A549 (cell line): ENCODE results near the gene NCR2.

Experiments
- CTCF ChIP-seq: fragments of >200 bp; sonication (Bioruptor Twin); formaldehyde crosslinking; IDR thresholded peaks from 3 replicates; pipeline ENCODE4 v1.5.1; 2016
- EHMT2 ChIP-seq: fragments of 200-600 bp; sonication (generic); IDR thresholded peaks from 2 replicates; pipeline ENCODE4 v1.6.1; 2016; ENCODE audit warnings: antibody characterized with exemption, low read depth, mild to moderate bottlenecking, moderate library complexity
- MYC ChIP-seq: IDR thresholded peaks from 2 replicates; pipeline ENCODE4 v1.6.1; 2012; ENCODE audit warnings: mild to moderate bottlenecking, inconsistent platforms, low read length, improper control_type of control experiment, borderline replicate concordance
- POLR2A ChIP-seq: IDR thresholded peaks from 2 replicates; pipeline ENCODE4 v1.6.1; 2012; ENCODE audit warnings: mild to moderate bottlenecking, low read length
- TF ChIP-seq, protein P1 (sequence below): fragments of 450-650 bp; IDR thresholded peaks from 2 replicates; pipeline ENCODE4 v1.6.1; 2014; ENCODE audit warnings: antibody characterized with exemption
- TF ChIP-seq, protein P2 (sequence below): fragments of 150-350 bp; IDR thresholded peaks from 2 replicates; pipeline ENCODE4 v1.6.1; 2014; ENCODE audit warnings: low read depth, mild to moderate bottlenecking, low read length

GRCh38 chr6:41334482-41335040 lies 847 bp upstream of the NCR2 start:
- TF ChIP-seq CTCF: no peak
- TF ChIP-seq POLR2A: no peak
- TF ChIP-seq, protein P1, sequence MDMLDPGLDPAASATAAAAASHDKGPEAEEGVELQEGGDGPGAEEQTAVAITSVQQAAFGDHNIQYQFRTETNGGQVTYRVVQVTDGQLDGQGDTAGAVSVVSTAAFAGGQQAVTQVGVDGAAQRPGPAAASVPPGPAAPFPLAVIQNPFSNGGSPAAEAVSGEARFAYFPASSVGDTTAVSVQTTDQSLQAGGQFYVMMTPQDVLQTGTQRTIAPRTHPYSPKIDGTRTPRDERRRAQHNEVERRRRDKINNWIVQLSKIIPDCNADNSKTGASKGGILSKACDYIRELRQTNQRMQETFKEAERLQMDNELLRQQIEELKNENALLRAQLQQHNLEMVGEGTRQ: no peak
- no peak for TF ChIP-seq EHMT2
- no peak for TF ChIP-seq MYC
- TF ChIP-seq, protein P2, sequence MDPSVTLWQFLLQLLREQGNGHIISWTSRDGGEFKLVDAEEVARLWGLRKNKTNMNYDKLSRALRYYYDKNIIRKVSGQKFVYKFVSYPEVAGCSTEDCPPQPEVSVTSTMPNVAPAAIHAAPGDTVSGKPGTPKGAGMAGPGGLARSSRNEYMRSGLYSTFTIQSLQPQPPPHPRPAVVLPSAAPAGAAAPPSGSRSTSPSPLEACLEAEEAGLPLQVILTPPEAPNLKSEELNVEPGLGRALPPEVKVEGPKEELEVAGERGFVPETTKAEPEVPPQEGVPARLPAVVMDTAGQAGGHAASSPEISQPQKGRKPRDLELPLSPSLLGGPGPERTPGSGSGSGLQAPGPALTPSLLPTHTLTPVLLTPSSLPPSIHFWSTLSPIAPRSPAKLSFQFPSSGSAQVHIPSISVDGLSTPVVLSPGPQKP: no peak
